IMR-90 (cell line): ENCODE data around the gene LMBRD2. TPM values are rescaled to one million over a fixed set of nuclear protein-coding genes. Genes with fewer than 3 reads are reported as not detected.

ENCODE experiments used
- ATAC-seq: fragments of 200-7000 bp; cut with Tn5 transposase; 2 replicates; pipeline ENCODE4 v1.9.1; 2020; ENCODE audit warnings: low read depth, mild to moderate bottlenecking, moderate library complexity
- BruUV-seq: library from RNA; stranded (reverse); fragments of 400-500 nt; replicated peaks from 2 replicates; lab custom pipeline; 2021; lab: Mats Ljungman, UMichigan
- CTCF ChIA-PET: fragments of 300-600 bp; formaldehyde crosslinking; extraction: SDS; loops from one replicate; lab custom pipeline; 2021; ENCODE audit warnings: antibody characterized with exemption; lab: Yijun Ruan, JAX
- POLR2A ChIA-PET: fragments of 300-600 bp; sonication (Branson Sonifier 250); formaldehyde crosslinking; loops from one replicate; lab custom pipeline; 2022; ENCODE audit warnings: antibody characterized with exemption; ENCODE audit not compliant: unreplicated experiment; lab: Charles Lee
- DNase-seq: peaks from one replicate; pipeline ENCODE4 v3.0.0; 2013
- H2AFZ ChIP-seq: replicated peaks from 2 replicates; pipeline ENCODE3; 2013; ENCODE audit warnings: low read length, mild to moderate bottlenecking; ENCODE audit not compliant: poor library complexity
- H2AK5ac ChIP-seq: 2 replicates; pipeline ENCODE4 v1.6.1; 2013; ENCODE audit warnings: low read depth, low read length, inconsistent platforms
- H2AK9ac ChIP-seq: replicated peaks from 2 replicates; pipeline ENCODE3; 2013; ENCODE audit warnings: mild to moderate bottlenecking, low read depth, low read length, moderate library complexity; ENCODE audit not compliant: poor library complexity
- H2BK120ac ChIP-seq: 2 replicates; pipeline ENCODE4 v1.6.1; 2013; ENCODE audit warnings: low read depth, low read length, inconsistent platforms
- H2BK15ac ChIP-seq: 3 replicates; pipeline ENCODE4 v1.6.1; 2013; ENCODE audit warnings: low read depth, low read length, inconsistent platforms
- H2BK20ac ChIP-seq: 2 replicates; pipeline ENCODE4 v1.6.1; 2013; ENCODE audit warnings: low read depth, mild to moderate bottlenecking, inconsistent platforms, low read length, moderate library complexity
- H2BK5ac ChIP-seq: 2 replicates; pipeline ENCODE4 v1.6.1; 2013; ENCODE audit warnings: mild to moderate bottlenecking, low read depth, low read length, inconsistent platforms; ENCODE audit not compliant: poor library complexity, severe bottlenecking
- H3K14ac ChIP-seq: replicated peaks from 2 replicates; pipeline ENCODE4 v1.6.1; 2013; ENCODE audit warnings: low read depth, low read length, inconsistent platforms
- H3K18ac ChIP-seq: 2 replicates; pipeline ENCODE4 v1.6.1; 2013; ENCODE audit warnings: low read depth, low read length, control low read depth
- H3K23ac ChIP-seq: 2 replicates; pipeline ENCODE4 v1.6.1; 2013; ENCODE audit warnings: low read depth, low read length, inconsistent platforms
- H3K27ac ChIP-seq: 2 replicates; pipeline ENCODE4 v1.5.1; 2013; ENCODE audit warnings: mild to moderate bottlenecking, control low read depth, low read length; ENCODE audit not compliant: insufficient read depth
- H3K27me3 ChIP-seq: 2 replicates; pipeline ENCODE4 v1.6.1; 2013; ENCODE audit warnings: low read length; ENCODE audit not compliant: control insufficient read depth, insufficient read depth
- H3K36me3 ChIP-seq: 2 replicates; pipeline ENCODE4 v1.6.1; 2013; ENCODE audit warnings: low read length, mixed read lengths; ENCODE audit not compliant: control insufficient read depth, insufficient read depth
- H3K4ac ChIP-seq: 2 replicates; pipeline ENCODE4 v1.6.1; 2013; ENCODE audit warnings: low read depth, low read length, inconsistent platforms
- H3K4me1 ChIP-seq: 2 replicates; pipeline ENCODE4 v1.6.1; 2013; ENCODE audit warnings: low read length, mixed read lengths; ENCODE audit not compliant: control insufficient read depth, insufficient read depth
- H3K4me2 ChIP-seq: 2 replicates; pipeline ENCODE4 v1.6.1; 2013; ENCODE audit warnings: low read depth, mild to moderate bottlenecking, control low read depth, low read length, moderate library complexity
- H3K4me3 ChIP-seq: 2 replicates; pipeline ENCODE4 v1.5.1; 2013; ENCODE audit warnings: low read depth, mild to moderate bottlenecking, control low read depth, low read length, moderate library complexity; ENCODE audit not compliant: insufficient read depth
- H3K56ac ChIP-seq: 2 replicates; pipeline ENCODE4 v1.6.1; 2013; ENCODE audit warnings: low read length, inconsistent platforms; ENCODE audit not compliant: insufficient read depth; ENCODE audit errors: extremely low read depth
- H3K79me1 ChIP-seq, 2 experiments: 2 replicates each; pipeline ENCODE4 v1.6.1; 2013; ENCODE audit warnings: low read length in 2 of 2, inconsistent platforms in 1 of 2, low read depth in 1 of 2
- H3K9ac ChIP-seq: 2 replicates; pipeline ENCODE4 v1.6.1; 2013; ENCODE audit warnings: low read depth, low read length, control low read depth
- H3K9me1 ChIP-seq: 2 replicates; pipeline ENCODE4 v1.6.1; 2013; ENCODE audit warnings: low read length, inconsistent platforms; ENCODE audit not compliant: insufficient read depth
- H3K9me3 ChIP-seq: 2 replicates; pipeline ENCODE4 v1.6.1; 2013; ENCODE audit warnings: low read length; ENCODE audit not compliant: control insufficient read depth, insufficient read depth
- H4K20me1 ChIP-seq: 2 replicates; pipeline ENCODE4 v1.6.1; 2013; ENCODE audit warnings: low read length, inconsistent platforms; ENCODE audit not compliant: insufficient read depth
- H4K5ac ChIP-seq: 2 replicates; pipeline ENCODE4 v1.6.1; 2013; ENCODE audit warnings: mild to moderate bottlenecking, low read depth, low read length, control low read depth
- H4K8ac ChIP-seq, 2 experiments: 2 replicates each; pipeline ENCODE4 v1.6.1; 2013; ENCODE audit warnings: low read depth in 2 of 2, low read length in 2 of 2, control low read depth in 1 of 2, inconsistent platforms in 1 of 2
- H4K91ac ChIP-seq: 2 replicates; pipeline ENCODE4 v1.6.1; 2013; ENCODE audit warnings: low read depth, low read length, inconsistent platforms; ENCODE audit not compliant: insufficient read depth
- BHLHE40 ChIP-seq: fragments of 150-350 bp; IDR thresholded peaks from 2 replicates; pipeline ENCODE4 v1.6.1; 2016; ENCODE audit warnings: mild to moderate bottlenecking, low read depth, low read length
- CEBPB ChIP-seq: IDR thresholded peaks from 2 replicates; pipeline ENCODE4 v1.6.1; 2012; ENCODE audit warnings: low read depth, low read length, improper control_type of control experiment
- CHD1 ChIP-seq: IDR thresholded peaks from 2 replicates; pipeline ENCODE4 v1.6.1; 2012; ENCODE audit warnings: low read depth, low read length, improper control_type of control experiment
- FOS ChIP-seq: fragments of 150-350 bp; IDR thresholded peaks from 2 replicates; pipeline ENCODE4 v1.6.1; 2016; ENCODE audit warnings: low read depth, low read length
- MAFK ChIP-seq: IDR thresholded peaks from 2 replicates; pipeline ENCODE4 v1.6.1; 2012; ENCODE audit warnings: low read depth, low read length, improper control_type of control experiment
- MAZ ChIP-seq: IDR thresholded peaks from 2 replicates; pipeline ENCODE4 v1.6.1; 2012; ENCODE audit warnings: low read depth, mild to moderate bottlenecking, low read length, improper control_type of control experiment, moderate library complexity, borderline replicate concordance
- MXI1 ChIP-seq: IDR thresholded peaks from 2 replicates; pipeline ENCODE4 v1.6.1; 2012; ENCODE audit warnings: low read depth, mild to moderate bottlenecking, low read length, moderate library complexity, borderline replicate concordance
- NFE2L2 ChIP-seq: fragments of 150-350 bp; IDR thresholded peaks from 2 replicates; pipeline ENCODE4 v1.6.1; 2016; ENCODE audit warnings: low read depth, mild to moderate bottlenecking, low read length
- POLR2A ChIP-seq: IDR thresholded peaks from 2 replicates; pipeline ENCODE4 v1.6.1; 2012; ENCODE audit warnings: mild to moderate bottlenecking, low read depth, low read length
- RAD21 ChIP-seq: IDR thresholded peaks from 2 replicates; pipeline ENCODE4 v1.6.1; 2012; ENCODE audit warnings: low read length, improper control_type of control experiment
- RCOR1 ChIP-seq: IDR thresholded peaks from 2 replicates; pipeline ENCODE4 v1.6.1; 2012; ENCODE audit warnings: mild to moderate bottlenecking, low read length, improper control_type of control experiment; ENCODE audit not compliant: insufficient replicate concordance
- RFX5 ChIP-seq: IDR thresholded peaks from 2 replicates; pipeline ENCODE4 v1.8.0; 2012; ENCODE audit warnings: low read depth, mild to moderate bottlenecking, low read length, moderate library complexity
- SMC3 ChIP-seq: fragments of 150-350 bp; IDR thresholded peaks from 2 replicates; pipeline ENCODE4 v1.6.1; 2016; ENCODE audit warnings: low read depth, mild to moderate bottlenecking, antibody characterized with exemption, low read length, moderate library complexity
- WGBS, 2 experiments: methylation state at CpG; one replicate each; pipeline versions ENCODE4 v1.1.5 to v1.1.7; 2013; ENCODE audit warnings: missing lambda C conversion rate in 2 of 2; ENCODE audit not compliant: insufficient read length in 1 of 2; ENCODE audit errors: extremely low coverage in 2 of 2; 5-methylcytosine and 5-hydroxymethylcytosine counted together
- dilution Hi-C: fragments of 300-500 bp; cut with HindIII; formaldehyde crosslinking; loops from one replicate; pipeline ENCODE4 v1.14.3; 2018; ENCODE audit warnings: low sequenced_read_pairs; ENCODE audit not compliant: unreplicated experiment
- in situ Hi-C: fragments of 300-500 bp; cut with MboI; formaldehyde crosslinking; loops from 3 replicates; pipeline ENCODE4 v1.14.3; 2019; ENCODE audit warnings: low sequenced_read_pairs, inconsistent platforms, mixed read lengths
- intact Hi-C: fragments of 100-400 bp; cut with micrococcal nuclease; formaldehyde crosslinking; loops from 2 replicates; pipeline ENCODE4 v1.10.0; 2022
- polyA plus RNA-seq, 3 experiments: library from polyadenylated mRNA; depleted of rRNA; stranded (reverse); fragments of >200 nt; gene quantifications; 2 replicates each; pipeline ENCODE4 v1.2.3, GENCODE V29; 2012; ENCODE audit warnings: low replicate concordance in 1 of 3
- total RNA-seq: library from RNA; depleted of rRNA; stranded (reverse); fragments of >200 nt; gene quantifications from 2 replicates; pipeline ENCODE4 v1.2.3, GENCODE V29; 2012
- TF ChIP-seq, protein P1 (sequence below): fragments of 150-350 bp; IDR thresholded peaks from 2 replicates; pipeline ENCODE4 v1.6.1; 2017; ENCODE audit warnings: mild to moderate bottlenecking, antibody characterized with exemption, low read length, low read depth
- TF ChIP-seq, protein P2 (sequence below): conservative IDR thresholded peaks from 2 replicates; pipeline ENCODE4 v1.5.1; 2012; ENCODE audit warnings: mild to moderate bottlenecking, low read depth, low read length, improper control_type of control experiment
- TF ChIP-seq, protein P3 (sequence below): fragments of 150-350 bp; IDR thresholded peaks from 2 replicates; pipeline ENCODE4 v1.6.1; 2016; ENCODE audit warnings: low read depth, mild to moderate bottlenecking, low read length, moderate library complexity, borderline replicate concordance

Gene LMBRD2
- total and polyA plus RNA-seq, 2 of the 4 experiments (the other 2 are of a cell fraction): 1.8 to 5.2 TPM

DNA sequence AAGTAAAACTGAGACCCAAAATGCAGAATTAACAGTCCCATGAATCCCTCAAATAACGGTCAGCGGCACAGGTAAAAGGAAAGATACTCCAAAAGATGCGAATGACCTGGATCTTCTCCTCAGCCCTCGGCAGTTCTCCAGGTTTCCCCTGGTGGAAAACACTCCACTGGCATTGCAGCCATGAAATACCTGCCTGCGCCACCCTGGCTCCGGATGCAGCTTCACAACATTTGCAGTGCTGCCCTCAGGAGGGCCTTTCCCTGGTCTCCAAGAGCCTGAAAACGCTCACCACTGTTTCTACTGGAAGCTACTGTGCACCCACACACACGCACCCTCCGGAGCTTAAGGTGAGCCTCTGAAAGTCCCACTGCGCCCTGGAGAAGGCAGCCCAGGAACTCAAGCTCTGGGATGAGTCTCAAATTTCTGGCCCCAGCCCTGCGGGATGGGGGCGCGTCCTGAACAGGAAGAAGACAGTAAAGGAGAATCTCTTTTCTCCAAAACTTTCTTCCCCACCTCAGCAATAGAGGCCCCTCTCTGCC, 85.6 kb downstream of the LMBRD2 start:
- Histone ChIP-seq H2BK5ac (no peak overlapping the region), H4K5ac (no peak overlapping the region), H4K91ac (no peak overlapping the region), H3K4me1 (no peaks in the 10 kb centered on the region), H3K56ac (no peak overlapping the region), H3K18ac (no peak overlapping the region), H4K8ac (no peak overlapping the region), H4K20me1 (no peaks in the 10 kb centered on the region), H2BK20ac (no peak overlapping the region), H2BK120ac (no peak overlapping the region), H2AK9ac (no peak overlapping the region), H3K9me1 (no peaks in the 10 kb centered on the region), H3K4ac (no peak overlapping the region), H3K27ac (no peak overlapping the region), H3K9ac (no peak overlapping the region), H3K36me3 (no peaks in the 10 kb centered on the region), H2AK5ac (no peak overlapping the region), H3K4me3 (no peak overlapping the region), H2BK15ac (no peak overlapping the region), H3K27me3 (peaks cover 16% of the 10 kb centered on the region), H3K23ac (no peak overlapping the region), H3K9me3 (no peaks in the 10 kb centered on the region), H3K4me2 (no peak overlapping the region), H2AFZ (no peak overlapping the region), H3K14ac (no peak overlapping the region), H3K79me1 (no peaks in the 10 kb centered on the region)
- POLR2A ChIA-PET: no interaction called here
- WGBS, 2 experiments: 61% methylated on average over 6 of the region's 13 CpGs; no CpG with 5 or more reads in 1 of the 2 experiments
- DNase-seq: no peak
- in situ Hi-C loops (no loop called here), intact Hi-C loops (no loop called here), dilution Hi-C loops (no loop called here)
- no peak for TF ChIP-seq CEBPB
- TF ChIP-seq, protein P1, sequence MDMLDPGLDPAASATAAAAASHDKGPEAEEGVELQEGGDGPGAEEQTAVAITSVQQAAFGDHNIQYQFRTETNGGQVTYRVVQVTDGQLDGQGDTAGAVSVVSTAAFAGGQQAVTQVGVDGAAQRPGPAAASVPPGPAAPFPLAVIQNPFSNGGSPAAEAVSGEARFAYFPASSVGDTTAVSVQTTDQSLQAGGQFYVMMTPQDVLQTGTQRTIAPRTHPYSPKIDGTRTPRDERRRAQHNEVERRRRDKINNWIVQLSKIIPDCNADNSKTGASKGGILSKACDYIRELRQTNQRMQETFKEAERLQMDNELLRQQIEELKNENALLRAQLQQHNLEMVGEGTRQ: no peak
- no peak for TF ChIP-seq POLR2A
- TF ChIP-seq, protein P2, sequence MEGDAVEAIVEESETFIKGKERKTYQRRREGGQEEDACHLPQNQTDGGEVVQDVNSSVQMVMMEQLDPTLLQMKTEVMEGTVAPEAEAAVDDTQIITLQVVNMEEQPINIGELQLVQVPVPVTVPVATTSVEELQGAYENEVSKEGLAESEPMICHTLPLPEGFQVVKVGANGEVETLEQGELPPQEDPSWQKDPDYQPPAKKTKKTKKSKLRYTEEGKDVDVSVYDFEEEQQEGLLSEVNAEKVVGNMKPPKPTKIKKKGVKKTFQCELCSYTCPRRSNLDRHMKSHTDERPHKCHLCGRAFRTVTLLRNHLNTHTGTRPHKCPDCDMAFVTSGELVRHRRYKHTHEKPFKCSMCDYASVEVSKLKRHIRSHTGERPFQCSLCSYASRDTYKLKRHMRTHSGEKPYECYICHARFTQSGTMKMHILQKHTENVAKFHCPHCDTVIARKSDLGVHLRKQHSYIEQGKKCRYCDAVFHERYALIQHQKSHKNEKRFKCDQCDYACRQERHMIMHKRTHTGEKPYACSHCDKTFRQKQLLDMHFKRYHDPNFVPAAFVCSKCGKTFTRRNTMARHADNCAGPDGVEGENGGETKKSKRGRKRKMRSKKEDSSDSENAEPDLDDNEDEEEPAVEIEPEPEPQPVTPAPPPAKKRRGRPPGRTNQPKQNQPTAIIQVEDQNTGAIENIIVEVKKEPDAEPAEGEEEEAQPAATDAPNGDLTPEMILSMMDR: no peak
- no peak for TF ChIP-seq RAD21
- TF ChIP-seq NFE2L2: no peak
- TF ChIP-seq RCOR1: no peak
- TF ChIP-seq MXI1: no peak
- no peak for TF ChIP-seq RFX5
- no peak for TF ChIP-seq CHD1
- no peak for TF ChIP-seq MAFK
- TF ChIP-seq, protein P3, sequence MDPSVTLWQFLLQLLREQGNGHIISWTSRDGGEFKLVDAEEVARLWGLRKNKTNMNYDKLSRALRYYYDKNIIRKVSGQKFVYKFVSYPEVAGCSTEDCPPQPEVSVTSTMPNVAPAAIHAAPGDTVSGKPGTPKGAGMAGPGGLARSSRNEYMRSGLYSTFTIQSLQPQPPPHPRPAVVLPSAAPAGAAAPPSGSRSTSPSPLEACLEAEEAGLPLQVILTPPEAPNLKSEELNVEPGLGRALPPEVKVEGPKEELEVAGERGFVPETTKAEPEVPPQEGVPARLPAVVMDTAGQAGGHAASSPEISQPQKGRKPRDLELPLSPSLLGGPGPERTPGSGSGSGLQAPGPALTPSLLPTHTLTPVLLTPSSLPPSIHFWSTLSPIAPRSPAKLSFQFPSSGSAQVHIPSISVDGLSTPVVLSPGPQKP: no peak
- no peak for TF ChIP-seq BHLHE40
- no peak for TF ChIP-seq SMC3
- TF ChIP-seq FOS: no peak
- no peak for TF ChIP-seq MAZ
- no peak for ATAC-seq
- no TSS peak for BruUV-seq
- CTCF ChIA-PET: interaction anchor here (0.5 kb wide), 1 partner anchor 200 kb away, joined by 11 read pairs; no protein-coding TSS in a partner anchor
